Measurements from ENCODE around the gene PON1.

The PON1 gene

DNA sequence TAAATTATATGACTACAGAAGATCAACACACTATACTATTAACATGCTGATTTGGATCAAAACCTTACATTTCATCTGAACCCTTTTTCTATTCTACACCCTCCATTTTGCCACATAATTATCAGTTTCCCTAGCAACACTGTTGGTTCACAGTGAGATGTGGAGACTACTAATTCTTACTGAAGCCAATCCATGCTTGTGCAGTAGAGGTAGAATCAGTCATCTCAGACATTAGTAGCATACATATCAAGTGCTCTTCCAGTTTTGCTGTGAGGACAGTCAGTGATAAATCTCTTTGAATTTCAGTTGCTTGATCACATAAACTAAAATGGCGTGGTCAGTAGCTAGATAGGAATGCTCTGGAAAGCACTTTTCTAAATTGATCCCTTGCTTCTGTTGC lies 70.3 kb downstream of the PON1 start:
- DNase-seq: no peak

DNA sequence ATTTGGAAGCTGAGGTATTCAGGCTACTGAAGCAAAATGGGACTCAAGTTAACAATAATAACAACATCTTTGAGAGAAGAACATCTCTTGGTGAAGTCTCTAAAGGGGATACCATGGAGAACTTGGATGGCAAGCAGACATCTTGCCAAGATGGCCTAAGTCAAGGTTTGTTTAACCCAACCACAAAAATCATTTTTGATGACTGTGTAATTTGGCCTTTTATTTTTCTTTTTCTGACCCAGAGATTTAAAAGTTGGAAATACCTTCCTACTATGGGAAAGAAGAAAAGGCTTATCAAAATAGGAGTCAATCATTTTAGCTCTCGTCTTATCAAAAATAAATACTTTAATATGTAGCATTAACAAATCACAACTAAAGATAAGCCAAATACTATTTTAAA lies 72.4 kb downstream of the PON1 start:
- no peak for DNase-seq

DNA sequence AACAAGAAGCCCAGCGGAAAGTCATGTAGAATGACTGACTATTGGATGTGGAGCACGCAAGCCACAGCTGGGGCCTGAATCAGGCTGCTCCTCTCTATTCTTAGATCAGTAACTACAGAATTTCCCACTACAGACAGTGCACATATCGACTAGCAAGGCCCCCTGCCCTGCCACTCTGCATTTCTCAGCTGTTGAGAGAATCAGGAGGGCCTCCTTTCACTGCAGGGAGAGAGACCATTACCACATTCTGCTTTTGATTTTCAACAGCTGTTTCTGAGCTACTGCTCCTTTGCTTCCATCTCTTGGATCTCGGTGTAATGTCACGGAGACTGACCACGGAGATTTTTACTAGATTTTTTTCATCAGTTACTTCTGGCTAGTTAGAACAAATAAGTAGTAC lies 73.8 kb downstream of the PON1 start:
- DNase-seq: no peak

All from NCI-H526 (cell line).